ENCODE results near the gene APOBEC2.
A peak's percentile ranks its signal among the peaks of the same experiment; 100 is the strongest.
"Not testable (repeated sequence)": the region's sequence is repeated elsewhere in the genome, so short reads cannot be mapped to it uniquely, and the experiment has no call there.

The APOBEC2 gene

DNA sequence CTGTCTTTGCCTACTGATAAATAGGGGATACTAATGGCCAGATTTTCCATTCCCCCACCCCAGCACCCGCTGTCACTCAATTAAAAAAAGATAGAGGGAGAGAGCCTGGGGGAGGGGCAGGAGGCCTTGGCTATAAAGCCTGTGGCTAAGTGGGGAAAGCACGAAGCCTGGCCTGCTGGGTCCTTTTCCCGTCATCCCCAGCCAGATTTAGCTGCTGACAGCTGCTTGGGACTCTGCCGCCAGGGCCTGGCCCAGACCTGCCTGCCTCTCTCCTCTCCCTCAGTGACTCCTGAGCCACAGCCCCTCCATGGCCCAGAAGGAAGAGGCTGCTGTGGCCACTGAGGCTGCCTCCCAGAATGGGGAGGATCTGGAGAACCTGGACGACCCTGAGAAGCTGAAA lies at the start of gene APOBEC2:
TSS of gene APOBEC2 (plus strand) at position 162 of the 400 bp plus-strand sequence. CDS start at position 308, 146 bp downstream.
- DNase-seq: no peak

DNA sequence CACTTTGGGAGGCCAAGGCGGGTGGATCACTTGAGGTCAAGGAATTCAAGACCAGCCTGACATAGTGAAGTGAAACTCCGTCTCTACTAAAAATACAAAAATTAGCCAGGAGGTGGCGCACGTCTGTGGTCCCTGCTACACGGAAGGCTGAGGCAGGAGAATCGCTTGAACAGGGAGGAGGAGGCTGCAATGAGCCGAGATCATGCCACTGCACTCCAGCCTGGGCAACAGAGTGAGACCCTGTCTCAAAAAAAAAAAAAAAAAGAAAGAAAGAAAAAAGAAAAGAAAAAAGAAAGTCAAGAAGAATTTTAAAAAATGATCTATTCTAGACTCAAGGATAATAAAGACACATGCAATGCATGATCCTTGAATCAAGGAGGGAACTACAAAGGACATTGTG lies 46.8 kb upstream of the APOBEC2 start:
- DNase-seq: peak; percentile 9 to 17 (median 14)

DNA sequence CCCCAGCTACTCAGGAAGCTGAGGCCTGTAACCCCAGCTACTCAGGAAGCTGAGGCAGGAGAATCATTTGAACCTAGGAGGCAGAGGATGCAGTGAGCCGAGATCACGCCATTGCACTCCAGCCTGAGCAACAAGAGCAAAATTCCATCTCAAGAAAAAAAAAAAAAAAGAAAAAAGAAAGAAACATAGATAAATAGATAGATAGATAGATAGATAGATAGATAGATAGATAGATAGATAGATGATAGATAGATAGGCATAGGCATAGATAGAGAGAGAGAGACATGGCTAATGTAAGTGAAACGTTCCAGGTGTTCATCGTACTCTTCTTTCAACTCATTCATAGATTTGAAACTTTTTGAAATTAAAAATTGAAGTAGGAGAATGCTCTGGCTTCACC lies 46.0 kb upstream of the APOBEC2 start:
- not testable (repeated sequence) for DNase-seq

DNA sequence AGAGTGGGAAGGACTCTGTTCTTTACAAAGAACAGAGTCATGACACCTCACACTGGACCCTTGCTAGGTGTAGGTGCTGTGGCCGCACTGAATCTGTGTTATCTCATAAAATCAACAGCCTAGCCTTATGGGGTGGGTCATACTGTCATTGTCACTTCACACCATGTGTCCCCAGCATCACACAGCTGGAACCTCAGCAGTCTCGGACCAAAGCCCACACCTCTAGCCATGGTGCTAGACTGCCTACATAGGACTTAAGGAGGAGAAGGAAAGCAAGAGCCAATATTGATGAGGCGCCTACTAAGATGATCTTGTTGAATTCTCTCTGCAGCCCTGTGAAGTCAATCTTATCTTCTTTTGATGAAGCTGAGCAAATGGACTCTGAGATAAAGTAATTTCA lies 45.0 kb upstream of the APOBEC2 start:
- DNase-seq: no peak

DNA sequence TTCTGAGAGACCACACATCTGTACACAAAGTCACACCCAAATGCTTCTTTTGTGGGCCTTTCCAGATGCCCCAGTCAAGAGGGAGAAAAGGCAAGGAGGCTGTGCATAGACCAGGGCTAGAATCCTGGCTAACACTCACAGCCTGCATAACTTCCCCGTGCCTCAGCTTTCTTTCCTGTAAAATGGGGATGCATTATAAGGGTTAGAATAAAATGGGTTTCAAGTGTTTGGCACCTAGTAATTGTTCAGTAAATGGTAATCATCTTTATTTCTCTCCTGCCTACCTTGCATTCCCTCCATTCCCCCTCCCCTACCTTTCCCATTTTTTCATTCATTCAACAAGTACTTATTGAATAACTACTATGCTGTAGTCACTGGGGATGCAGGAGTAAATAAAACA lies 43.3 kb upstream of the APOBEC2 start:
- no peak for DNase-seq

DNA sequence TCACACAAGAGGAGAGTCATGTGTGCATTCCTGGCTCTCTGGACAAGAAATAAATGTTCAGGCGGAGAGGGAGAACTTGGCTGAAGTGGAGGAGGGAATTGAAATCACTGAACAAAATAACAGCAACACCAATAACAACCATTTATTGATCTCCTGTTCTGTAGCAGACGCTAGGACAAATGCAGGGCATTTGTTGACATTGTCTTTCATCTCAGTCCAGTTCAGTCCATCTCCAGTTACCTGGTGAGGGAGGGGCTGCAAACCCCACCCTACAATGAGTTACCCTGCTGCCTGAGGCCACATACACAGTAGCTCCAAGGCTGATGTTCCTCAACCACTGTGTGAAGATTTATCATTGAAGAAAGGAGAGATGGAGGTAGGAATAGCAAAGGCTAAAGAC lies 41.3 kb upstream of the APOBEC2 start:
- no peak for DNase-seq

DNA sequence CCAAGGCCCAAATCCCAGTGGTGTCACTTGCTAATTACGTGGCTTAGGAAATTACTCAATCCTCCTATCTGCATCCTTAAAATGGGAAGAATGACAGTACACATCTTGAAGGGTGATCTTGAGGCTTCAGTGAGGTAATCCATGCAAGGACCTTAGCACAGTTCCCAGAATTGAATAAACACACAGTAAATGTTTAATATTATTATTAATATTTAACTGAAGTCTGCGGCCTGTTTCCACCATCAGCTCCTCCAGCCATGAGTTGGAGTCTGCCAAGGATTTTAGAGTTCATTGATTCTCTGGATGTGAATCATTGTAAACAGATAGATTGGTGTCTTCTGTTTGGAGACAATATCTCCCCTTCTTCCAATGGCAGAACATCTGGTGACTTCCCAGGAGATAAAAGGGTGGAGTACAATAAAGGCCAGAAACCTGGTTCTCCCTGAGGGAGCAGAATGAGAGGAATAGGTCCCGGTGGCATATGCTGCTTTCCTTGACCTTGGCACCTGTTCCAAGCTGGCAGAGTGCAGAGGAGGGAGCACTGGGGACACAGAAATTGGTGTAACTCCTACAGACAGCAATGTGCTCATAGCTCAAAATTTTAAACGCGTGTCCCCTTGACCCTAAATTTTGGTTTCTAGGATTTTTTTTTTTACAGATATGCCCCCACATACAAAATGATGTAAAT lies 39.4 kb upstream of the APOBEC2 start:
- no peak for DNase-seq

DNA sequence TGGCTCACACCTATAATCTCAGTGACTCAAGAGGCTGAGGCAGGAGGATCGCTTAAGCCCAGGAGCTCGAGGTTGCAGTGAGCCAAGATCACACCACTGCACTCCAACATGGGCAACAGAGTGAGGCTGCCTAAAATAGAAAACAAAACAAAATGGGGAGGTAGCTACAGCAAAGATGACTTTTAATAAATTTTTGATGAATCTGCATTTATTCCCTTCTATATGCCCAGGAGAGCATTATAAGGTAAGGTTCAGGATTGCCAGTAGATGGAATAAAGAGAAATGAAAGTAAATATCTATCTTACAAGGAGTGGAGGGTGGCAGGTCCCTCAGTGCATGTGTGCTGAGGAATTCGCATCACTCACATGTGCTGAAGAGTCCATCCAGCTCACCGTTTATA lies 38.2 kb upstream of the APOBEC2 start:
- no peak for DNase-seq

DNA sequence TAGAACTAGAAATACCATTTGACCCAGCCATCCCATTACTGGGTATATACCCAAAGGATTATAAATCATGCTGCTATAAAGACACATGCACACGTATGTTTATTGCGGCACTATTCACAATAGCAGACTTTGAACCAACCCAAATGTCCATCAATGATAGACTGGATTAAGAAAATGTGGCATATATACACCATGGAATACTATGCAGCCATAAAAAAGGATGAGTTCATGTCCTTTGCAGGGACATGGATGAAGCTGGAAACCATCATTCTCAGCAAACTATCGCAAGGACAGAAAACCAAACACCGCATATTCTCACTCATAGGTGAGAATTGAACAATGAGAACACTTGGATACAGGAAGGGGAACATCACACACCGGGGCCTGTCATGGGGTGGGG lies 37.1 kb upstream of the APOBEC2 start:
- not testable (repeated sequence) for DNase-seq

DNA sequence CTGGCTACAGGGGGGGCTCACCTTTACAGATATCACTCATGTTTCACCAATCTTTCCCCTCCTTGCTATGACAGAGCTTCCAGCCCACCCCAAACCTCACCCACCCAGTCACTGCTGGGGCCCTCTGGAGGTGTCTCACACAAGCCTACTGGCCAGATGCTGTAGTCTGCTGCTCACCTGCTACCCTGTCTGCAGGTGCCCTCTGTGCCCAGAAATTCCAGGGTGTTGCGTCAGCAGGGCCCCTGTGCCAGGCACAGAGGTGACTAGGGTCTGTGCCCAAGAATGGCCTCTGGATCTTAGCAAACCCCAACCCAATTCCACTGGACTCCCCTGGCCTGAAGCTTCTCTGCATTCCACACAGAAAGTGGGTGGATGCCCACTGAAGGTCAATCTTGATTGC lies 35.3 kb upstream of the APOBEC2 start:
- no peak for DNase-seq

DNA sequence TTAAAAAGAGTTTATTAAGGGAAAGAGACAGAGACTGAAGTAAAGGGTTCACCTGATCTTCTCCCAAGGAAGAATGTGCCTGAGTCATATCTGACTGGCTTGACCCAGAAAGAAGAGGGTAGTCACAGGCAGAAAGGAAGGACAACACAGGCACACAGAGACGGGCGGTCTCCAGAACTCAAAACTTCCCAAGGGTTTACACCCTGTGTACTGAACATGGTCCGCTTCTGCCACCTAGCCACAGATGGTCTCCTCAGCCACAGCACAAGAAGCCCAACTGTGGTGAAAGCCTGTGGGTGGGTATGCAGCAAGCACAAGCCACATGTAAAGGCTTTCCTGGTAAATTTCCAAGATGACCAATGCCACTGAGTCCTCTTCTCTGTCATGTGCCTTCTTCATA lies 31.2 kb upstream of the APOBEC2 start:
- no peak for DNase-seq

DNA sequence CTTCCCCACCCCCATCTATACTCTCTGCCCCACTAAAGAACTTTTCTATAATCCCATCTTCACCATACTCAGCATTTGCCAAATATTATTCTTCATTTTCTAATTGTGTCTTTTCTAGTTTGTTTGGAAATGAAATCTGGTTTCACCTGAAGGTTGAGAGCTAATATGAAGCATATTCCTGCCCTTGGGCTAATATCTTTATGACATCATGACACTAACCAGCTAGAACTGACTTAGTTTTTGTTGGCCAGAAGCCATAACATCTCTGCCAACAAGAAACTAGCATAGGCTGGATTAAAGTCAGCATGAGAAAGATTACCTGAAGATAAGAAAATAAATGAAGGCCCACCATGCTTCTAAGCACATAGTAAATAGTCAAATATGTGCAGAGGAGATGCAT lies 30.7 kb upstream of the APOBEC2 start:
- no peak for DNase-seq

DNA sequence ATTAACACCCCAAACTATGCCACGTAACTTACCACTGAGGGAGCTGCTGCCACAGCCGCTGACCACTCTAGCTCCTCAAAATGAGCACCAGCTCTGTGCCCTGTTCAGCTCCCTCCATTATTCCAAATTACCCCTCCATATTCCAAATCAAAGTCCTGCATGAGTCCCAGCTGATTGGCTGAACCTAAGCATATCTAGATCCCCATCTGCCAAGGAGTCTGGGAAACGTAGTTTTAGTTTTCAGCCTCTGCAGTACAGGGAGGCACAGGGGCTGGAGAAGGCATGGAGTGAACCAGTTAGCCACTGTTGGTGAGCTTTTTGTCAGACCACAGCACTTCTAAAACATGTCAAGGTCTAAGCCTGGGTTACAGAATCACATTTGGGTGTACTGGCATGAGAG lies 29.9 kb upstream of the APOBEC2 start:
- no peak for DNase-seq

DNA sequence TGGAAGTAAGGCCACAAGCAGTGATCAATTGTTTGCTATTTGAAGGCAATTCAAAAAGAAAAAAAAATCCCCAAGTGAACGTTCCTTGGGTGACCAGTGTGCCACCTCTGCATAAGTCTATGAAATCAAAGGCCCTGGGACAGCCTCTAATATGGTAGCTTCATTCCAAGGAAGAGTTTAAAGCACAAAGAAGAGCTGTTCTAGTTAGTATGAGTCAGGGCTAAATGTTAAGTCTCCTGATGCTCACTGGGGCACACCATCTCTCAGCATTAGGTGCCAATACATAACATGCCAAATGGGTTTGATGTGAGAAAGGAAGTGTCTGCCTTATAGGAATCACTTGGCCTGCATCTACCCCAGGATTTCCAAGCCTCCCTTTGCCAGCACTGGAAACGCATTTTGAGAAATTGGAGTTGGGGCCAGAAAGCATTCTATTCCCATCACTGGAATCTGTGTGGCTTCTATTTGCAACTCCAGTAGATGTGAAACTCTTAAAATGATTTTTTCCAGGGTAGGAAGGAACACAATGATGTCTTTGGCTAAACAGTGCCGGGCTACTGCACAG lies 27.0 kb upstream of the APOBEC2 start:
- DNase-seq: no peak

DNA sequence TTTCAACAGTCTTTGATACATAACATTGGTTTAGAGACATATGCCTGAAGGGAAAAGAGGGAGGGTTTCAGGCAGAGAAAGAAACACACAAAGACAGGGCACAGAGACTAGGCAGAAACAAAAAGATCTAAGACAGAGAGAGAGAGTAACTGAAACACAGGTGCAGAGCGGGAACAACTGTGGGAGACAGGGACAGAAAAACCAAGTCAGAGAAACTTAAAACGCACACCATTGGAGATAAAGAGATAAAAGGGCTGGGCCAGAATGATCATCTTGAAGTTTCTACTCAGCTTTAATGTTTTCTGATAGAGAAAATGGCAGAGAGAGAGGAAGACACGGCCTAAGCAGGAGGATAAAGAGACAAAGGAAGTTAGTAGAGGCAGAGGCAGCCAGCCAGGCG lies 25.8 kb upstream of the APOBEC2 start:
- DNase-seq: no peak

DNA sequence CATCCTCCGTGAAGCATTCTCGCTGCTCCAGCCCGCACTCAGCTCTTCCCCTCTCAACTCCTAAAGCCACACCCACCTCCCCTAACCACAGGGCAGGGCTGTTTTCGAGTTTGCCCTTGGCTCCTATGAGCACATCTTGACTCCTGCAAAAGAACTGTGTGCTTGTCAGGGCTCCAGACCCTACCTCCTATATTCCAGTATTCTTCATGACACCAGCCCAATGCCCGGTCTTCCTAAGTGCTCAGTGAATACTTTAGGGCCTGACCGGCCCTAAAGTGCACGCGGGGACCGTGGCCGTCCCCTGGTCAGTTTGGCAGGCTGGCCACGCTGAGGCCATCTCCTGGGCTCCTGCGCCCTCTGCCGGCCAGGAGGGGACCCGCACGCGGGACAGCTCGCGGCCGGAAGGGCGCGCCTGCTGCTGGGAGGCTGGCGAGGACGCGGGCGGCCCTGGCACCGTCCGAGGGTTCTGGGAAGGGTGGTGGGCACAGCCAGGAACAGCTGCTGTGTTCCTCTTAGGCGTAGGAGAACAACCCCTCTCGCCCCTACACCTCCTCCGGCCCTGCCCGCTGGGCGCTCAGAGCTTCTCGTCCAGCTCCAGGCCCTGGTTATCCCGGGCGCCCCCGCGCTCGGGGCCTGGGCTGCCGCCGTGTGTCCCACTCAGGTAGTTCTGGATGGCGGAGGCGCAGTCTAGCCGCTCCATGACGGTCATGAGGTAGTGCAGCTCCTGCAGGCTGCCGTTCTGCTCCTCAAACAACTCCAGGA lies 25.0 kb upstream of the APOBEC2 start:
- DNase-seq: peak; percentile 51 to 64 (median 60)

DNA sequence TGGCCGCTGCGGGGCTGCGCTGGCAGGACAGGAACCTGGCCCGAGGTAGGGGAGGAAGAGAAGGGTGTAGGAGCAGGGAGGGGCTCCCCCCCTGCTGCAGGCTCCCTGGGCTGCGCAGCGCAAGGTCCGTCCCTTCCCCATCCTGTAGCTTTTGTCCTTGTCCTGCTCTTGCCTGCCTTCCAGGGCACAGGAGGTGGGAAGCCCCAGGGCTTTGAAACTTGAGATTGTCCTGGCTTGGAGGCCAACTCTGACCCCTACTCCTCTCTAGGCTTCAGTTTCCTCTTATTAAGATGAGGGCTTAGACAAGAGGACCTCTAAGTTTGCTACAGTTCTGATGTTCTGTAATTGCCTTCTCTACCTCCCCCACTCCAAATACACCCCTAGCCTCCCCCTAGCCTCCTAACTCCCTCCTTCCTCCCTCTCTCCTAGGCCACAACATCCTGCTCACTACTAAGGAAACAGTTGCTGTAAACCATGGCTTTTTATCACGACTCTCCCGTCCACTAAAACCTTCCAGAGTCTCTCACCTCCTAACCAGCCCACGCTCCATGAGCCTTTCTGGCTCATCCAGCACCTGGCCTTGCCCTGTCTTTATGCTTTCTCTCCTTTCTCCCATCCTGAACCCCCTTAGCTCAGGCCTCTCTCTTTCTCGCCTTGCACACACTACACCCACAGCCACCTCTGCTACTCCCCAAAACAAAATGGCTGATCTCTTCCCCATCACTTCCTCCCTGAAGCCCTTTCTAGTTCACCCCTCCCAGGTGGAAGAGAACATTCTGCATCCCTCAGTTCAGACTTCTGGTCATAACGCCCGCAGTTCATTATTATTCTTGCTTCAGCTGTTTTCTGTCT lies 24.2 kb upstream of the APOBEC2 start:
- peak in 2 of 4 experiments; percentile 15 to 19 for DNase-seq

DNA sequence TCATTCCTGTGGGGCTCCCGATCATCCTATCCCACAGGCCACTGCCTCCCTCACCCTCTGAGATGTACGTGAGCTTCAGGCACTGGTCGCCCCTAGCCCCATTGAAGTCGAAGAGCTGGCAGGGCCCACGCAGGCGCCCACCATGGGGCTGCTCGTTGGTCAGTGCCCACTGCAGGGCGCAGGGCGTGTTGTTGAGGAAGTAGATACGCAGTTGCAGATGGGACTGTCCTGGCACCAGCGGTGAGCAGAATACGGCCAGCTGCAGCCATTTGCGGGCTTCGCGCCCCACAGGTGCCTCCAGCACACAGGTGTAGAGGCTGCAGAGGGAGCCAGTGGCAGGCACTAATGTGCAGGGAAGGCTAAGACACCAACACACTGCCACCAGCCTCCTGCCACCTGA lies 20.2 kb upstream of the APOBEC2 start:
- no peak for DNase-seq

DNA sequence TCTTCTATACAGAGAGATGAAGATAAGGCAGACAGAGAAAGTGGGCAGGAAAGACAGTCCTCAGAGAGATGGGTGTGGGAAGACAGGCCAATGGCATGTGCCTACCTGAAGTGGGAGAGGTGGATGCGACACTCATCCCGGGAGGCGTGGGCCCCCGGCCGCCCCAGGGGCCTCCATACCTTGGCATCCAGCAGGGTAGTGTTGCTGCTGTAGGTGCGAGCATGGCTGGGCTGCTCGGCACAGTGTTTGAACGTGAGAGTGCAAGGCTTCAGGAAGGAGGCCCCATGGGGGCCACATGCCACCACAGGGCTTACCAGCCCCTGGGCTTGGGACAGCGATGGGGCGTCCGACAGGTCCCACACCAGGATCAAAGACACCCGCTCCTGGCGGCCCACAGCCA lies 19.2 kb upstream of the APOBEC2 start:
- no peak for DNase-seq

DNA sequence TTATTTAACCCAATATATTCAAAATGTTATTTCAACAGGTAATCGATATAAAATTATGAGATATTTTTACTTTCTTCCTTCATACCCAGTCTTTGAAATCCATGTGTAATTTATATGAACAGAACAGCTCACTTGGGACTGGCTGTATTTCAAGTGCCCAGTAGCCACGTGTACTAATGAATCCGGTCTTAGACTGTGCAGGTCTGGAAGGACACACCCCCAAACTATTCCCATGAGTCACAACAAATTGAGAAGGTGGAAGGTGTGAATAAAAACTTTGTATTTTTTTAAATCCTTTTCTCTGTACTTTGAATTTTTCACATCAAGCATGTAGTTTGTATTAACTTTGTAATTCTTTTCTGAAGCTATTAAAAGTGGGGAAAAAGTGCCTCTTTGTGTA lies 16.8 kb upstream of the APOBEC2 start:
- no peak for DNase-seq

DNA sequence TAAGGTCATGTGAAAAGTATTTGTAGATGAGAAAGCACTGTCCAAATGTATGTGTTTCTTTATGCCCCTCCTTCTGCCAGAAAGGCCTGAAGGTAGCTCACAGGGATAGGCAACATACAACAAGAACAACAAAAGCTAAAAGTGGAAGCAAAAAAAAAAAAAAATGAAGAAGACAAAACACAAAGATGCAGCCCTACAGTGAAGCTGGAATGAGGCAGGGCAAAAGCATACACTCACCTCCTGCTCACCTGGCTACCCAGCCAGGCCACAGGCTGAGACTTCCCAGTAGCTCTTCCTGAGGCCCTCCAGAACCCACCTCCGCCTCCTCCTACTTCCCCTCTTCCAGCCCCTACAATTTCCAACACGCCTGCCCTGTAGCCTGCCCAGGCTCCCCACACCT lies 16.4 kb upstream of the APOBEC2 start:
- DNase-seq: no peak

DNA sequence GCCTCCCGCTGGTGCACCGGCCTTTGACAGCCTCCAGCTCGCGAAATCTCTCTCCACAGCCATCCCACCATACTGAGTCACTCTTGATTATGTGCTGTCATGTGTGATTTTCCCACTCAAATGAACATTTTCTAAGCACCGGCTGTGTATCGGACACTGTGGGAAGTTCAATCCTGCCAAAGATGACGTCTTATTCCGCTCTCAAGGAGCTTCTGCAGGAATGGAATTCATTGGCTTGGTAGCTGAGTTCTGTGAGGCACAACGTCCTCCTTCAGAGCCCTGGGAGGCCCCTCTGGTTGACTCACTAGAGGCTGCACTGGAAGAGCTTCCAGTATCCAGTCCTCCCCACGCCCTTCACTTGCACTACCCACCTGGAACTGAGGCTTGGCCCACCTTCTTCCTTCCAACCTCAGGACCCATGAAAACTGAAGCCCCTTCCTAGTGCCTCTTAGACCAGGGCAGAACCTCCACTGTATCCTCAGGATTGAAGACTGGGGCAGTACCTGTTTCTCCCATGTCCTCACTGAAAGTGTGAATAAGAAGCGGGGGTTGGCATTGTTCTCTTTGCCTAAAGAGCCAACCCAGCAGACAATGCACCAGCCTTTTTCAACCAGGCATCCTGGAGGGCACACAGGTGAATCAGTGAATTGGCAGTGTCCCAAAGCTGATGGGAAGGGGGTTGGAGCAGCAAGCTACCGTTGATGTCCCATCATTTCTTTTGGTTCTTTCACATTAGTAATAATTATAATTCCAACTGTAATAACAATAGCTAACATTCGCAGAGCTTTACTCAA lies 15.7 kb upstream of the APOBEC2 start:
- DNase-seq: no peak

DNA sequence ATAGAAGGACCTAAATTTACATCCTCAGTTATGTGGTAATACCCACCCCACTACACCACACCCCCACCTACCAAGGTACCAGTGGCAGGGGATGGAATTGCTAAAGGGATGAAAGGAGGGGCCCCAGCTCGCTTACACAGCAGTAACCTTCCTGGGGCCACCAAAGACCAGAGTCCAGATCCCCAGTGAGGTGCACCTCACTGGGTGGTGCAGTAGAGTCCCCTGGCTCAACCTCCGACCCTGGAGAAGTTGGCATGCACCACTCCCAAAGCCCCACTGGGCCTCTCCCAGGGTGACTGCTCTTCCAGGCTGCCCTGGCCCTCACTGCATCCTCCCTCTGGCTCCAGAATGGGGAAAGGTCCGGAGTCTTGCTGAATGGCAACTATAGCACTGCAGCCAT lies 14.8 kb upstream of the APOBEC2 start:
- DNase-seq: no peak

All from activated CD4-positive, CD25-positive, alpha-beta regulatory T cell (primary cell).